Activated CD4-positive, alpha-beta T cell treated with anti-CD3 and anti-CD28 coated beads, Interleukin-10, Interleukin-2, amounts not matched to agents 100 ng/mL and 50 ng/mL, durations not matched to agents 16 hours and 8 hours (primary cell): ENCODE measurements around the gene MIS18BP1.
"Not testable (repeated sequence)": the region's sequence is repeated elsewhere in the genome, so short reads cannot be mapped to it uniquely, and the experiment has no call there.

Experiments
- DNase-seq: peaks from one replicate; pipeline ENCODE4 v3.0.0-alpha.2; 2020

The MIS18BP1 gene

GRCh38 chr14:45242706-45243105 is 10.3 kb downstream of the MIS18BP1 start:
- no peak for DNase-seq

- no peak for DNase-seq
These were observed 14.0 kb downstream of the MIS18BP1 start for GRCh38 chr14:45238988-45239387.

GRCh38 chr14:45227566-45227965 is 25.4 kb downstream of the MIS18BP1 start:
- no peak for DNase-seq

- no peak for DNase-seq
These were observed 30.3 kb downstream of the MIS18BP1 start for GRCh38 chr14:45222485-45223262.

GRCh38 chr14:45214341-45214740 is 38.7 kb downstream of the MIS18BP1 start:
- DNase-seq = not testable (repeated sequence)

- not testable (repeated sequence) for DNase-seq
These were observed 39.3 kb downstream of the MIS18BP1 start for GRCh38 chr14:45213716-45214115.

GRCh38 chr14:45212231-45212630 is 40.8 kb downstream of the MIS18BP1 start:
- no peak for DNase-seq

GRCh38 chr14:45211295-45211694 is 41.7 kb downstream of the MIS18BP1 start:
- no peak for DNase-seq

GRCh38 chr14:45210159-45210558 is 42.8 kb downstream of the MIS18BP1 start:
- DNase-seq = no peak

- DNase-seq = no peak
These were observed 48.8 kb downstream of the MIS18BP1 start for GRCh38 chr14:45204241-45204640.

- peak; percentile 44 for DNase-seq
These were observed 51.1 kb downstream of the MIS18BP1 start for GRCh38 chr14:45201905-45202304.

- DNase-seq = no peak
These were observed 53.8 kb downstream of the MIS18BP1 start for GRCh38 chr14:45199230-45199629.

- no peak for DNase-seq
These were observed 54.5 kb downstream of the MIS18BP1 start for GRCh38 chr14:45198551-45198950.

GRCh38 chr14:45194964-45195363 is 58.0 kb downstream of the MIS18BP1 start:
- DNase-seq = no peak

GRCh38 chr14:45185100-45185814 is 67.7 kb downstream of the MIS18BP1 start:
- peak; percentile 24 for DNase-seq

GRCh38 chr14:45181806-45182205 is 71.2 kb downstream of the MIS18BP1 start:
- DNase-seq = no peak

GRCh38 chr14:45181329-45181728 is 71.7 kb downstream of the MIS18BP1 start:
- DNase-seq = no peak

GRCh38 chr14:45177076-45177475 is 75.9 kb downstream of the MIS18BP1 start:
- DNase-seq = no peak

GRCh38 chr14:45169906-45170305 is 83.1 kb downstream of the MIS18BP1 start:
- DNase-seq = no peak

- peak; percentile 66 for DNase-seq
These were observed 96.9 kb downstream of the MIS18BP1 start for GRCh38 chr14:45156067-45156466.
